Measurements from ENCODE around the gene KLHDC8A.

KLHDC8A gene

DNA sequence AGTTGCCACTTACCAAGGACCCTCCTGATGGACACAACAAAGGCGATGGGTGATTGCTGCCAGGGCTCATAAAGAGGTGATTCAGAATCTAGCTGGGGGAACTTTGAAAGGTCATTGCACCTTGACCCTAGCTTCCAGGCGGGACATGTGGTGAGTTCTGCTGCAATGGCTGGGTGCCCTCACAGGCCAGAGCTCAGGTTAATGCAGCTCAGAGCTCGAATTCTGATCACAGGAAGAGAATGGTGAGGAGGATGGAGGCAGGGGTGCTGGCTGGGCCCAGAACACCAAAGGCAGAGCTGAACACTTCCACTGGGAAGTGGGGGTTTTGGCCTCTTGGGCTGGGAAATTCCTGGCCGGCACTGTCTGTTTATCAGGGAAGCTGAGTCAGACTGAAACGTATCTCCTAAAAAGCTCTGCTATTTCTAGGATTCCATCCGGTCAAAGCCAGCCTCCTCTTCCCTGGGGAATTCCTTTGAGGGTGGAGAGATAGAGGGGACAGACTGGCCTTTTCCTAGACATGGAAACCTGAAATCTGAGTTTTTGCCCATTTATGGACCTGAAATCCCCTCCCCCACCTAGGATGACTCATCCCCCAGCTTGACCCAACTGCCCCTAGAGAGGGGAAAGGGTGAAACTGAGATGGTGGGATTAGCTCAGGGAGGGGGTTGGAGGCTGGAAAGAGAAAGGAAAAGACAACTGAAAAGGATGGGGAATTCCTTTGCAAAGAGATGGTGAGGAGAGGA is 62.4 kb downstream of the KLHDC8A start:
- no peak overlapping the region for H3K27ac ChIP-seq
- H3K4me2 ChIP-seq: peak overlapping the region; percentile 23; the same call in 1 of the 2 replicates
- no peaks in the 10 kb centered on the region for H3K36me3 ChIP-seq (ENCODE audit: insufficient read depth)
- peaks cover 38% of the 10 kb centered on the region for H3K4me1 ChIP-seq (ENCODE audit: low read depth, poor library complexity, severe bottlenecking)
- H4K20me1 ChIP-seq (ENCODE audit: insufficient read depth): no peaks in the 10 kb centered on the region
- no peak overlapping the region for H3K9ac ChIP-seq
- no peak overlapping the region for H3K4me3 ChIP-seq (IDR thresholded peaks at IDR 0.05; ENCODE audit: insufficient read depth, low read depth, low read length)
- no peak overlapping the region for H2AFZ ChIP-seq (ENCODE audit: low read depth)
- no peaks in the 10 kb centered on the region for H3K79me2 ChIP-seq (ENCODE audit: insufficient read depth, low read depth)
- no peaks in the 10 kb centered on the region for H3K27me3 ChIP-seq (ENCODE audit: insufficient read depth, low read depth)
- TF ChIP-seq, protein P1, sequence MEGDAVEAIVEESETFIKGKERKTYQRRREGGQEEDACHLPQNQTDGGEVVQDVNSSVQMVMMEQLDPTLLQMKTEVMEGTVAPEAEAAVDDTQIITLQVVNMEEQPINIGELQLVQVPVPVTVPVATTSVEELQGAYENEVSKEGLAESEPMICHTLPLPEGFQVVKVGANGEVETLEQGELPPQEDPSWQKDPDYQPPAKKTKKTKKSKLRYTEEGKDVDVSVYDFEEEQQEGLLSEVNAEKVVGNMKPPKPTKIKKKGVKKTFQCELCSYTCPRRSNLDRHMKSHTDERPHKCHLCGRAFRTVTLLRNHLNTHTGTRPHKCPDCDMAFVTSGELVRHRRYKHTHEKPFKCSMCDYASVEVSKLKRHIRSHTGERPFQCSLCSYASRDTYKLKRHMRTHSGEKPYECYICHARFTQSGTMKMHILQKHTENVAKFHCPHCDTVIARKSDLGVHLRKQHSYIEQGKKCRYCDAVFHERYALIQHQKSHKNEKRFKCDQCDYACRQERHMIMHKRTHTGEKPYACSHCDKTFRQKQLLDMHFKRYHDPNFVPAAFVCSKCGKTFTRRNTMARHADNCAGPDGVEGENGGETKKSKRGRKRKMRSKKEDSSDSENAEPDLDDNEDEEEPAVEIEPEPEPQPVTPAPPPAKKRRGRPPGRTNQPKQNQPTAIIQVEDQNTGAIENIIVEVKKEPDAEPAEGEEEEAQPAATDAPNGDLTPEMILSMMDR (conservative IDR thresholded peaks at IDR 0.05; ENCODE audit: low read depth, low read length): no peak

- Histone ChIP-seq H3K4me3 (IDR thresholded peaks at IDR 0.05; ENCODE audit: insufficient read depth, low read depth, low read length) (no peak overlapping the region), H3K27ac (no peak overlapping the region), H3K4me1 (ENCODE audit: low read depth, poor library complexity, severe bottlenecking) (peaks cover 46% of the 10 kb centered on the region), H2AFZ (ENCODE audit: low read depth) (no peak overlapping the region), H4K20me1 (ENCODE audit: insufficient read depth) (no peaks in the 10 kb centered on the region), H3K9ac (no peak overlapping the region), H3K4me2 (no peak overlapping the region), H3K27me3 (ENCODE audit: insufficient read depth, low read depth) (no peaks in the 10 kb centered on the region), H3K36me3 (ENCODE audit: insufficient read depth) (no peaks in the 10 kb centered on the region), H3K79me2 (ENCODE audit: insufficient read depth, low read depth) (no peaks in the 10 kb centered on the region)
- TF ChIP-seq, protein P1 (conservative IDR thresholded peaks at IDR 0.05; ENCODE audit: low read depth, low read length): no peak
These were observed 63.2 kb downstream of the KLHDC8A start for GRCh38 chr1:205293350-205294074.

GRCh38 chr1:205291596-205291995 is 65.1 kb downstream of the KLHDC8A start:
- TF ChIP-seq, protein P1 (conservative IDR thresholded peaks at IDR 0.05; ENCODE audit: low read depth, low read length): no peak
- Histone ChIP-seq H3K27ac (no peak overlapping the region), H4K20me1 (ENCODE audit: insufficient read depth) (no peaks in the 10 kb centered on the region), H3K4me1 (ENCODE audit: low read depth, poor library complexity, severe bottlenecking) (peaks cover 54% of the 10 kb centered on the region), H3K36me3 (ENCODE audit: insufficient read depth) (no peaks in the 10 kb centered on the region), H3K27me3 (ENCODE audit: insufficient read depth, low read depth) (no peaks in the 10 kb centered on the region), H3K4me2 (no peak overlapping the region), H3K4me3 (IDR thresholded peaks at IDR 0.05; ENCODE audit: insufficient read depth, low read depth, low read length) (no peak overlapping the region), H2AFZ (ENCODE audit: low read depth) (no peak overlapping the region), H3K9ac (no peak overlapping the region), H3K79me2 (ENCODE audit: insufficient read depth, low read depth) (no peaks in the 10 kb centered on the region)

DNA sequence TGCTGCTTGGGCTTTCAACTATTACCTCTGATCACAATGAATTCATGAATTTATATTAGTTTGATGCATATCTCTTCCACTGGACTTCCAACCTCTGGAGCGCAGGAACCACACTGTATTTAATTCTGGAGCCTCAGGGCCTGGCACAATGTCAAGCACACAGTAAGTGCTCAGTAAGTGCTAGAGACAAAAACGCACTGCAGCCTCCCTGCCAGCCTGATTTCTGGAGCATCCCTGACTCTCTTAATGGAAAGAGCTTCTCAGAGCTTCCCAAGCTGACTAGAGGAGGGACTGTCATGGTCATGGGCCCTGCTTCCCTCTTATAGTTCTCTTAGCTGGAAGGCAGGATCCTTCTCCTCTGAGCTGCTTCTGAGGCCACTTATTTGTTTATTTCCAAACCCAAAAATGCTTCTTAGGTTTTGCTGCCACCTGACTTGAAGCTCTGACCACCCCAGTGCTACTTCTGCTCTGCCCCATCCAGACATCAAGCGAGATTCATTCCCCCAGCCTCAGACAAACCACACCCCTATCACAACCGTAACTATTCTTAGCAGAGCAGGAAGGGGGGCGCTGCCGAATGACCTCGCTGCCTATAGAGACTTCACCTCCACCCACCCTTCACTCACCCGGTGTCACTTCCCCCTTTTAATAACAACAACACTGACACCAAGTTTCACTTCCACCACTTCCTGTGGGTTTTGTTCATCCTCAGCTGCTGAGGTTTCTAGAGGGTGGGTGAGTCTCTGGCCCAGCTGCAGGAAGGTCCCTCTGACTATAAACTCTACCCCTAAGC is 68.8 kb downstream of the KLHDC8A start:
- no peaks in the 10 kb centered on the region for H3K36me3 ChIP-seq (ENCODE audit: insufficient read depth)
- H3K27ac ChIP-seq: peak overlapping the region; percentile 76
- TF ChIP-seq, protein P1 (conservative IDR thresholded peaks at IDR 0.05; ENCODE audit: low read depth, low read length): no peak; the same call in 1 of the 2 replicates
- no peaks in the 10 kb centered on the region for H3K27me3 ChIP-seq (ENCODE audit: insufficient read depth, low read depth)
- H3K79me2 ChIP-seq (ENCODE audit: insufficient read depth, low read depth): no peaks in the 10 kb centered on the region
- no peaks in the 10 kb centered on the region for H4K20me1 ChIP-seq (ENCODE audit: insufficient read depth)
- peak overlapping the region; percentile 28; the same call in 1 of the 2 replicates for H3K9ac ChIP-seq
- H2AFZ ChIP-seq (ENCODE audit: low read depth): no peak overlapping the region
- H3K4me1 ChIP-seq (ENCODE audit: low read depth, poor library complexity, severe bottlenecking): peaks cover 72% of the 10 kb centered on the region
- H3K4me2 ChIP-seq: peak overlapping the region; percentile 99
- no peak overlapping the region for H3K4me3 ChIP-seq (IDR thresholded peaks at IDR 0.05; ENCODE audit: insufficient read depth, low read depth, low read length)

Data from KMS-11 (cell line).